Panc1 (cell line): Measurements from ENCODE around the gene TAS2R1. TPM values are rescaled to one million over a fixed set of nuclear protein-coding genes. Genes with fewer than 3 reads are reported as not detected.

ENCODE experiments used
- ATAC-seq: fragments of 200-7000 bp; cut with Tn5 transposase; 2 replicates; pipeline ENCODE4 v1.9.1; 2020; ENCODE audit warnings: mild to moderate bottlenecking, moderate library complexity
- BruUV-seq: library from RNA; stranded (reverse); fragments of 400-500 nt; replicated peaks from 2 replicates; lab custom pipeline; 2021; lab: Mats Ljungman, UMichigan
- CTCF ChIA-PET: fragments of 300-600 bp; sonication (Branson Sonifier 250); formaldehyde crosslinking; loops from one replicate; lab custom pipeline; 2022; ENCODE audit warnings: antibody characterized with exemption; lab: Charles Lee
- POLR2A ChIA-PET: fragments of 300-600 bp; sonication (Branson Sonifier 250); formaldehyde crosslinking; loops from one replicate; lab custom pipeline; 2022; ENCODE audit warnings: antibody characterized with exemption; lab: Charles Lee
- DNase-seq: peaks from one replicate; pipeline ENCODE4 v3.0.0-alpha.2; 2010; ENCODE audit warnings: low read depth, low spot score
- H3K27ac ChIP-seq: 2 replicates; pipeline ENCODE4 v1.5.1; 2011; ENCODE audit warnings: mild to moderate bottlenecking, low read length, inconsistent platforms
- H3K27me3 ChIP-seq: fragments of 200-500 bp; sonication (Bioruptor generic); 2 replicates; pipeline ENCODE4 v1.6.0; 2014; ENCODE audit warnings: low read length, inconsistent platforms; ENCODE audit not compliant: control insufficient read depth, insufficient read depth
- H3K36me3 ChIP-seq: fragments of 200-500 bp; sonication (Bioruptor generic); 2 replicates; pipeline ENCODE4 v1.5.1; 2014; ENCODE audit warnings: inconsistent platforms, mild to moderate bottlenecking, low read length, moderate library complexity; ENCODE audit not compliant: control insufficient read depth, insufficient read depth
- H3K4me1 ChIP-seq: 2 replicates; pipeline ENCODE4 v1.5.1; 2011; ENCODE audit warnings: inconsistent platforms, mild to moderate bottlenecking, low read length, moderate library complexity; ENCODE audit not compliant: control insufficient read depth, insufficient read depth
- H3K4me3 ChIP-seq, 2 experiments: 2 replicates each; pipeline ENCODE4 v1.5.1; 2011 to 2012; ENCODE audit warnings: low read depth in 2 of 2, low read length in 2 of 2, mild to moderate bottlenecking in 2 of 2, inconsistent platforms in 1 of 2, moderate library complexity in 1 of 2
- H3K9me3 ChIP-seq: fragments of 200-500 bp; sonication (Bioruptor generic); 2 replicates; pipeline ENCODE4 v1.5.1; 2014; ENCODE audit warnings: low read depth, mild to moderate bottlenecking, inconsistent platforms, low read length, moderate library complexity; ENCODE audit not compliant: control insufficient read depth, insufficient read depth
- POLR2AphosphoS5 ChIP-seq: IDR thresholded peaks from 2 replicates; pipeline ENCODE4 v1.6.1; 2012; ENCODE audit warnings: mild to moderate bottlenecking, low read depth, low read length, moderate library complexity
- REST ChIP-seq, 2 experiments: IDR thresholded peaks; 2 replicates each; pipeline ENCODE4 v1.6.1; 2011 to 2012; ENCODE audit warnings: low read depth in 2 of 2, control low read depth in 1 of 2, low read length in 1 of 2, mild to moderate bottlenecking in 1 of 2, moderate library complexity in 1 of 2; ENCODE audit not compliant: insufficient read depth in 1 of 2
- in situ Hi-C: cut with HindIII; loops from 2 replicates; pipeline ENCODE4 v1.10.0; 2016; ENCODE audit warnings: low sequenced_read_pairs, low pct_unique_long_range_greater_than_20kb
- intact Hi-C: fragments of 100-400 bp; cut with micrococcal nuclease; formaldehyde crosslinking; loops from one replicate; pipeline ENCODE4 v1.10.0; 2022; ENCODE audit not compliant: unreplicated experiment
- total RNA-seq: library from RNA; stranded (reverse); gene quantifications from one replicate; pipeline ENCODE4 v1.2.1, GENCODE V29; 2021; ENCODE audit not compliant: unreplicated experiment
- TF ChIP-seq, protein P1 (sequence below): fragments of 450-650 bp; IDR thresholded peaks from 2 replicates; pipeline ENCODE4 v1.5.1; 2017; ENCODE audit warnings: mild to moderate bottlenecking

The TAS2R1 gene
- total RNA-seq, 1 experiment from 2014 or later = not detected

- CTCF ChIA-PET = no interaction called here
- BruUV-seq = no TSS peak
- intact Hi-C loops (no loop called here), in situ Hi-C loops (no loop called here)
- DNase-seq (no peak), ATAC-seq (no peak)
- TF ChIP-seq REST (IDR thresholded peaks at IDR 0.05; ENCODE audit: insufficient read depth in 1 of 2, low read depth in 2 of 2, low read length in 1 of 2) (no peak), POLR2AphosphoS5 (no peak)
- TF ChIP-seq, protein P1, sequence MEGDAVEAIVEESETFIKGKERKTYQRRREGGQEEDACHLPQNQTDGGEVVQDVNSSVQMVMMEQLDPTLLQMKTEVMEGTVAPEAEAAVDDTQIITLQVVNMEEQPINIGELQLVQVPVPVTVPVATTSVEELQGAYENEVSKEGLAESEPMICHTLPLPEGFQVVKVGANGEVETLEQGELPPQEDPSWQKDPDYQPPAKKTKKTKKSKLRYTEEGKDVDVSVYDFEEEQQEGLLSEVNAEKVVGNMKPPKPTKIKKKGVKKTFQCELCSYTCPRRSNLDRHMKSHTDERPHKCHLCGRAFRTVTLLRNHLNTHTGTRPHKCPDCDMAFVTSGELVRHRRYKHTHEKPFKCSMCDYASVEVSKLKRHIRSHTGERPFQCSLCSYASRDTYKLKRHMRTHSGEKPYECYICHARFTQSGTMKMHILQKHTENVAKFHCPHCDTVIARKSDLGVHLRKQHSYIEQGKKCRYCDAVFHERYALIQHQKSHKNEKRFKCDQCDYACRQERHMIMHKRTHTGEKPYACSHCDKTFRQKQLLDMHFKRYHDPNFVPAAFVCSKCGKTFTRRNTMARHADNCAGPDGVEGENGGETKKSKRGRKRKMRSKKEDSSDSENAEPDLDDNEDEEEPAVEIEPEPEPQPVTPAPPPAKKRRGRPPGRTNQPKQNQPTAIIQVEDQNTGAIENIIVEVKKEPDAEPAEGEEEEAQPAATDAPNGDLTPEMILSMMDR = no peak
- Histone ChIP-seq H3K27ac (no peak overlapping the region), H3K36me3 (no peaks in the 10 kb centered on the region), H3K4me1 (no peaks in the 10 kb centered on the region), H3K4me3 (no peak overlapping the region), H3K27me3 (peaks cover 2% of the 10 kb centered on the region; the same call in 1 of the 2 replicates), H3K9me3 (no peaks in the 10 kb centered on the region)
- POLR2A ChIA-PET = no interaction called here
Measured at GRCh38 chr5:9594913-9595312, 35.2 kb downstream of the TAS2R1 start.

DNA sequence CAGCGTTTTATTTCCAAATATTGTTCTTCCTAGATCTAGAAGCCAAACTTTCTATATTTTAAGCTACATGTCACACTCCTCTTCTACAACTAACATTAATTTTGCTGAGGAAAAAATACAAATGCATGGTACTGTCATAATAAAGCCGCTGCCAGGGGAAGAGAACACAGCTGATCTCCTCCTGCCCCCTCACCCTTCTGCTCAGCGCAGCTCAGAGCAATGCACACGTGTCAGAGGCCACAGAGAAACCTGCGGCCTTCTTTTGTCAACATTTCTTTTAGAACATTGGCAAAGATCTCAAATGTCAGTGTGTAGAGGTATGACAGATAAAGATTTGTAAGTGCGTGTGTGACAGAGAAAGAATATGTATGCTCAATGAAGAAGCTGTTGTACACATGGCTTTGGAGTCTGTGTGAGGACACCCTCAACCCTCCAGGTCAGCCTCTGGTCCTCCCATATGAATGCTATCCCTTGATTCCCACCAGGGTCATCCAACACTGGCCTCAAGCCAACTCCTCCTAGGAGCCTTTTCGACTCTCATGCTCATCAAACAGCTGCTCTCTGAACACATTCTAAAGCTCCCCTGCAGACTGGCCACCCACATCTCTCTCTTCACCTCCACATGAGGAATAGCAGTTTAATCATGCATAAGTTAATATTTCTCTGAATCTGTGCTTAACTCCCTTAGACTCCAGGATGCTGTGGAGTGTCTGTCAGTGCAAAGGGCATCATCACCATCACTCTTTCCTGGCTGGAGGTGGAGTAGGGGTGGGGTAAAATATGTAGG lies 40.9 kb downstream of the TAS2R1 start:
- ChIA-PET POLR2A (no interaction called here), CTCF (no interaction called here)
- no peaks in the 10 kb centered on the region for H3K9me3 ChIP-seq
- no peaks in the 10 kb centered on the region for H3K27me3 ChIP-seq
- no peak overlapping the region for H3K27ac ChIP-seq
- H3K4me3 ChIP-seq = no peak overlapping the region
- no peaks in the 10 kb centered on the region for H3K36me3 ChIP-seq
- no peak for ATAC-seq
- no peak for DNase-seq
- intact Hi-C loops = no loop called here
- in situ Hi-C loops = no loop called here
- no TSS peak for BruUV-seq
- no peaks in the 10 kb centered on the region for H3K4me1 ChIP-seq
- TF ChIP-seq POLR2AphosphoS5 = no peak
- no peak for TF ChIP-seq REST (IDR thresholded peaks at IDR 0.05; ENCODE audit: insufficient read depth in 1 of 2, low read depth in 2 of 2, low read length in 1 of 2)
- TF ChIP-seq, protein P1 = no peak
